GM23338 (cell line): ENCODE results near the gene PRUNE2. TPM values are rescaled to one million over a fixed set of nuclear protein-coding genes. Genes with fewer than 3 reads are reported as not detected.

Source experiments
- ATAC-seq: fragments of 200-7000 bp; cut with Tn5 transposase; 3 replicates; pipeline ENCODE4 v1.9.1; 2020
- DNase-seq: peaks from one replicate; pipeline ENCODE4 v3.0.0-alpha.2; 2015; ENCODE audit warnings: low spot score
- H2AFZ ChIP-seq: fragments of 200-600 bp; sonication (generic); 2 replicates; pipeline ENCODE4 v1.8.0; 2016; ENCODE audit warnings: antibody characterized with exemption, mild to moderate bottlenecking, moderate library complexity
- H3F3A ChIP-seq: fragments of 200-600 bp; sonication (generic); replicated peaks from 2 replicates; pipeline ENCODE4 v1.8.0; 2017; ENCODE audit warnings: antibody characterized with exemption, mixed run types, low read depth
- H3K27ac ChIP-seq: fragments of 200-600 bp; sonication (generic); 2 replicates; pipeline ENCODE4 v1.6.1; 2016; ENCODE audit warnings: low read depth
- H3K27me3 ChIP-seq: fragments of 200-600 bp; sonication (generic); 2 replicates; pipeline ENCODE4 v1.8.0; 2016; ENCODE audit warnings: mild to moderate bottlenecking, mixed run types, moderate library complexity; ENCODE audit not compliant: insufficient read depth
- H3K36me3 ChIP-seq: fragments of 200-600 bp; sonication (generic); 2 replicates; pipeline ENCODE4 v1.8.0; 2016; ENCODE audit warnings: mild to moderate bottlenecking; ENCODE audit not compliant: insufficient read depth
- H3K4me1 ChIP-seq: fragments of 200-600 bp; sonication (generic); 2 replicates; pipeline ENCODE4 v1.8.0; 2016; ENCODE audit warnings: mild to moderate bottlenecking, moderate library complexity; ENCODE audit not compliant: insufficient read depth
- H3K4me2 ChIP-seq: fragments of 200-600 bp; sonication (generic); 2 replicates; pipeline ENCODE4 v1.7.1; 2017; ENCODE audit warnings: mixed run types
- H3K4me3 ChIP-seq: fragments of 200-600 bp; sonication (generic); 2 replicates; pipeline ENCODE4 v1.6.1; 2016; ENCODE audit warnings: mixed run types
- H3K79me2 ChIP-seq: fragments of 200-600 bp; sonication (generic); replicated peaks from 2 replicates; pipeline ENCODE4 v1.8.0; 2017; ENCODE audit warnings: mild to moderate bottlenecking; ENCODE audit not compliant: insufficient read depth
- H3K9me2 ChIP-seq: fragments of 200-600 bp; sonication (generic); 2 replicates; pipeline ENCODE4 v1.8.0; 2017; ENCODE audit not compliant: insufficient read depth
- H4K20me1 ChIP-seq: fragments of 200-600 bp; sonication (generic); replicated peaks from 2 replicates; pipeline ENCODE4 v1.8.0; 2017; ENCODE audit warnings: mild to moderate bottlenecking; ENCODE audit not compliant: insufficient read depth
- H3K27ac Mint-ChIP-seq: 2 replicates; pipeline ENCODE4 v1.8.0; 2020; ENCODE audit warnings: inconsistent platforms, mild to moderate bottlenecking, moderate library complexity, mixed read lengths
- H3K27me3 Mint-ChIP-seq: 3 replicates; pipeline ENCODE4 v1.8.0; 2022; ENCODE audit warnings: low read depth, mild to moderate bottlenecking, moderate library complexity, mixed read lengths, inconsistent platforms; ENCODE audit not compliant: insufficient read depth, poor library complexity
- H3K36me3 Mint-ChIP-seq: 3 replicates; pipeline ENCODE4 v1.8.0; 2021; ENCODE audit warnings: low read depth, mild to moderate bottlenecking, inconsistent platforms, moderate library complexity, mixed read lengths
- H3K4me1 Mint-ChIP-seq: 3 replicates; pipeline ENCODE4 v1.8.0; 2020; ENCODE audit warnings: mild to moderate bottlenecking, inconsistent platforms, mixed read lengths
- H3K4me3 Mint-ChIP-seq: 3 replicates; pipeline ENCODE4 v1.8.0; 2021; ENCODE audit warnings: moderate library complexity, mild to moderate bottlenecking, inconsistent platforms, mixed read lengths
- H3K9me3 Mint-ChIP-seq: 3 replicates; pipeline ENCODE4 v1.8.0; 2020; ENCODE audit warnings: moderate library complexity, mild to moderate bottlenecking, inconsistent platforms, mixed read lengths
- CREB1 ChIP-seq: fragments of 250-450 bp; sonication (Bioruptor Pico); IDR thresholded peaks from 2 replicates; pipeline ENCODE4 v1.5.0; 2020; ENCODE audit warnings: low read depth, mild to moderate bottlenecking, moderate library complexity
- EZH2 ChIP-seq: fragments of 200-600 bp; sonication (generic); IDR thresholded peaks from one replicate; pipeline ENCODE4 v1.8.0; 2017; ENCODE audit warnings: antibody characterized with exemption, mild to moderate bottlenecking, low read depth; ENCODE audit not compliant: unreplicated experiment
- EZH2phosphoT487 ChIP-seq: fragments of 200-600 bp; sonication (generic); IDR thresholded peaks from one replicate; pipeline ENCODE4 v1.8.1; 2018; ENCODE audit warnings: antibody characterized with exemption; ENCODE audit not compliant: unreplicated experiment
- JUNB ChIP-seq: IDR thresholded peaks from one replicate; pipeline ENCODE4 v1.6.1; 2016; ENCODE audit warnings: antibody characterized with exemption; ENCODE audit not compliant: unreplicated experiment
- NANOG ChIP-seq: IDR thresholded peaks from 2 replicates; pipeline ENCODE4 v1.6.1; 2016; ENCODE audit warnings: antibody characterized with exemption, borderline replicate concordance
- POLR2AphosphoS5 ChIP-seq: IDR thresholded peaks from 2 replicates; pipeline ENCODE4 v1.6.1; 2016; ENCODE audit warnings: antibody characterized with exemption, low read depth
- STAT1 ChIP-seq: IDR thresholded peaks from one replicate; pipeline ENCODE4 v1.6.1; 2016; ENCODE audit warnings: antibody characterized with exemption; ENCODE audit not compliant: unreplicated experiment
- ZNF114 ChIP-seq: fragments of 250-450 bp; sonication (Bioruptor Pico); IDR thresholded peaks from 2 replicates; pipeline ENCODE4 v1.5.0; 2020; ENCODE audit warnings: mild to moderate bottlenecking, moderate library complexity
- ZNF331 ChIP-seq: fragments of 250-450 bp; sonication (Bioruptor Pico); IDR thresholded peaks from 2 replicates; pipeline ENCODE4 v1.5.0; 2020; ENCODE audit warnings: low read depth, mild to moderate bottlenecking, moderate library complexity
- polyA plus RNA-seq: library from polyadenylated mRNA; unstranded; fragments of >200 nt; fragmentation: Nextera tagmentation; extraction: Ambion mirVana; gene quantifications from 2 replicates; pipeline ENCODE4 v1.2.1, GENCODE V29; 2016
- total RNA-seq: library from RNA; depleted of rRNA; stranded (reverse); fragments of >200 nt; shearing (Covaris generic); gene quantifications from 2 replicates; pipeline ENCODE4 v1.2.3, GENCODE V29; 2014
- TF ChIP-seq, protein P1 (sequence below), 2 experiments: fragments of 200-600 bp in 1 of 2; sonication (generic) in 1 of 2; conservative IDR thresholded peaks; 2 replicates each; pipeline versions ENCODE4 v1.5.1 to v1.6.1; 2016 to 2017; ENCODE audit warnings: antibody characterized with exemption in 2 of 2, low read depth in 2 of 2, mild to moderate bottlenecking in 2 of 2, moderate library complexity in 1 of 2
- TF ChIP-seq, protein P2 (sequence below): fragments of 250-450 bp; sonication (Bioruptor Pico); IDR thresholded peaks from 2 replicates; pipeline ENCODE4 v1.5.0; 2020; ENCODE audit warnings: mild to moderate bottlenecking, moderate library complexity
- TF ChIP-seq, protein P3 (sequence below): IDR thresholded peaks from one replicate; pipeline ENCODE4 v1.6.1; 2018; ENCODE audit warnings: antibody characterized with exemption; ENCODE audit not compliant: unreplicated experiment
- TF ChIP-seq, protein P4 (sequence below): IDR thresholded peaks from 2 replicates; pipeline ENCODE4 v1.6.1; 2016; ENCODE audit warnings: antibody characterized with exemption

The PRUNE2 gene
- total and polyA plus RNA-seq, 2 experiments from 2014 or later: 10.6 to 26.5 TPM

DNA sequence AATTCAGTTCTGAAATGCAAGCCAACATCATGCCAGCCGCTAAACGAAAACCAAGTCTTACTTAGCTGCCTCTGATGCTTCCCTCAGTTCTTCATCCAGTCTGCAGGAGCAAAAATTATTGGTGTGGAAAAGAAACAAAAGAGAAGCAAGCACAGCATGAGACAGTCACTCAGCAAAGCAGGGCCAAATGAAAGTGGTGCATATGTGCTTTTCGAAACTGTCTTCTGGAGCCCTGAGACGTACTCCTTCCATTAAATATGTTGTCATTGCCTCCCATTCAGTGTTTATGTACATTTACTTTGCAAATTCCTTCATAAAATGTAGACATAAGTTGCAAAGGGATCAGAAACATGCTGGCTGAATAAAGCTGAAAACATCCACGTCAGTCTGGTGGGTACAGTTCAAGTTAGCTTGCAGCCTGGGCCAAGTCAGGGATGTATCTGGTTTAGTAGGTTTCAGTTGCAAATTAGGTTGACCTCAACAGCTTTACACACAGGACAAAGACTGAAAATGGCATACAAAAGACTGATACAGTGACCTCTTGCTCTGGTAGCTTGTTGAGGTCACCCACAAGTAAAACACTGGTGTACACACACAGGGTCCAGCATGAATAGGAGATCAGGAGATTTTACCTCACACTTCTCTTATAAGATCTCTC is 281.4 kb downstream of the PRUNE2 start:
- H3K4me3 Mint-ChIP-seq: no peak overlapping the region
- Histone ChIP-seq H3K4me1 (no peaks in the 10 kb centered on the region), H3K79me2 (no peaks in the 10 kb centered on the region), H3K27ac (no peak overlapping the region), H3K4me3 (no peak overlapping the region), H3K4me2 (no peak overlapping the region), H4K20me1 (no peaks in the 10 kb centered on the region), H3K9me2 (no peaks in the 10 kb centered on the region), H3K36me3 (no peaks in the 10 kb centered on the region), H3F3A (no peaks in the 10 kb centered on the region), H3K27me3 (no peaks in the 10 kb centered on the region), H2AFZ (no peak overlapping the region)
- H3K27ac Mint-ChIP-seq: no peak overlapping the region
- TF ChIP-seq STAT1 (no peak), POLR2AphosphoS5 (no peak), NANOG (no peak), ZNF114 (CRISPR knock-in tag) (no peak), EZH2phosphoT487 (no peak), EZH2 (no peak), JUNB (no peak), ZNF331 (CRISPR knock-in tag) (no peak), CREB1 (CRISPR knock-in tag) (no peak)
- TF ChIP-seq, protein P1, sequence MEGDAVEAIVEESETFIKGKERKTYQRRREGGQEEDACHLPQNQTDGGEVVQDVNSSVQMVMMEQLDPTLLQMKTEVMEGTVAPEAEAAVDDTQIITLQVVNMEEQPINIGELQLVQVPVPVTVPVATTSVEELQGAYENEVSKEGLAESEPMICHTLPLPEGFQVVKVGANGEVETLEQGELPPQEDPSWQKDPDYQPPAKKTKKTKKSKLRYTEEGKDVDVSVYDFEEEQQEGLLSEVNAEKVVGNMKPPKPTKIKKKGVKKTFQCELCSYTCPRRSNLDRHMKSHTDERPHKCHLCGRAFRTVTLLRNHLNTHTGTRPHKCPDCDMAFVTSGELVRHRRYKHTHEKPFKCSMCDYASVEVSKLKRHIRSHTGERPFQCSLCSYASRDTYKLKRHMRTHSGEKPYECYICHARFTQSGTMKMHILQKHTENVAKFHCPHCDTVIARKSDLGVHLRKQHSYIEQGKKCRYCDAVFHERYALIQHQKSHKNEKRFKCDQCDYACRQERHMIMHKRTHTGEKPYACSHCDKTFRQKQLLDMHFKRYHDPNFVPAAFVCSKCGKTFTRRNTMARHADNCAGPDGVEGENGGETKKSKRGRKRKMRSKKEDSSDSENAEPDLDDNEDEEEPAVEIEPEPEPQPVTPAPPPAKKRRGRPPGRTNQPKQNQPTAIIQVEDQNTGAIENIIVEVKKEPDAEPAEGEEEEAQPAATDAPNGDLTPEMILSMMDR (conservative IDR thresholded peaks at IDR 0.05; ENCODE audit: low read depth in 2 of 2): no peak
- TF ChIP-seq, protein P2, sequence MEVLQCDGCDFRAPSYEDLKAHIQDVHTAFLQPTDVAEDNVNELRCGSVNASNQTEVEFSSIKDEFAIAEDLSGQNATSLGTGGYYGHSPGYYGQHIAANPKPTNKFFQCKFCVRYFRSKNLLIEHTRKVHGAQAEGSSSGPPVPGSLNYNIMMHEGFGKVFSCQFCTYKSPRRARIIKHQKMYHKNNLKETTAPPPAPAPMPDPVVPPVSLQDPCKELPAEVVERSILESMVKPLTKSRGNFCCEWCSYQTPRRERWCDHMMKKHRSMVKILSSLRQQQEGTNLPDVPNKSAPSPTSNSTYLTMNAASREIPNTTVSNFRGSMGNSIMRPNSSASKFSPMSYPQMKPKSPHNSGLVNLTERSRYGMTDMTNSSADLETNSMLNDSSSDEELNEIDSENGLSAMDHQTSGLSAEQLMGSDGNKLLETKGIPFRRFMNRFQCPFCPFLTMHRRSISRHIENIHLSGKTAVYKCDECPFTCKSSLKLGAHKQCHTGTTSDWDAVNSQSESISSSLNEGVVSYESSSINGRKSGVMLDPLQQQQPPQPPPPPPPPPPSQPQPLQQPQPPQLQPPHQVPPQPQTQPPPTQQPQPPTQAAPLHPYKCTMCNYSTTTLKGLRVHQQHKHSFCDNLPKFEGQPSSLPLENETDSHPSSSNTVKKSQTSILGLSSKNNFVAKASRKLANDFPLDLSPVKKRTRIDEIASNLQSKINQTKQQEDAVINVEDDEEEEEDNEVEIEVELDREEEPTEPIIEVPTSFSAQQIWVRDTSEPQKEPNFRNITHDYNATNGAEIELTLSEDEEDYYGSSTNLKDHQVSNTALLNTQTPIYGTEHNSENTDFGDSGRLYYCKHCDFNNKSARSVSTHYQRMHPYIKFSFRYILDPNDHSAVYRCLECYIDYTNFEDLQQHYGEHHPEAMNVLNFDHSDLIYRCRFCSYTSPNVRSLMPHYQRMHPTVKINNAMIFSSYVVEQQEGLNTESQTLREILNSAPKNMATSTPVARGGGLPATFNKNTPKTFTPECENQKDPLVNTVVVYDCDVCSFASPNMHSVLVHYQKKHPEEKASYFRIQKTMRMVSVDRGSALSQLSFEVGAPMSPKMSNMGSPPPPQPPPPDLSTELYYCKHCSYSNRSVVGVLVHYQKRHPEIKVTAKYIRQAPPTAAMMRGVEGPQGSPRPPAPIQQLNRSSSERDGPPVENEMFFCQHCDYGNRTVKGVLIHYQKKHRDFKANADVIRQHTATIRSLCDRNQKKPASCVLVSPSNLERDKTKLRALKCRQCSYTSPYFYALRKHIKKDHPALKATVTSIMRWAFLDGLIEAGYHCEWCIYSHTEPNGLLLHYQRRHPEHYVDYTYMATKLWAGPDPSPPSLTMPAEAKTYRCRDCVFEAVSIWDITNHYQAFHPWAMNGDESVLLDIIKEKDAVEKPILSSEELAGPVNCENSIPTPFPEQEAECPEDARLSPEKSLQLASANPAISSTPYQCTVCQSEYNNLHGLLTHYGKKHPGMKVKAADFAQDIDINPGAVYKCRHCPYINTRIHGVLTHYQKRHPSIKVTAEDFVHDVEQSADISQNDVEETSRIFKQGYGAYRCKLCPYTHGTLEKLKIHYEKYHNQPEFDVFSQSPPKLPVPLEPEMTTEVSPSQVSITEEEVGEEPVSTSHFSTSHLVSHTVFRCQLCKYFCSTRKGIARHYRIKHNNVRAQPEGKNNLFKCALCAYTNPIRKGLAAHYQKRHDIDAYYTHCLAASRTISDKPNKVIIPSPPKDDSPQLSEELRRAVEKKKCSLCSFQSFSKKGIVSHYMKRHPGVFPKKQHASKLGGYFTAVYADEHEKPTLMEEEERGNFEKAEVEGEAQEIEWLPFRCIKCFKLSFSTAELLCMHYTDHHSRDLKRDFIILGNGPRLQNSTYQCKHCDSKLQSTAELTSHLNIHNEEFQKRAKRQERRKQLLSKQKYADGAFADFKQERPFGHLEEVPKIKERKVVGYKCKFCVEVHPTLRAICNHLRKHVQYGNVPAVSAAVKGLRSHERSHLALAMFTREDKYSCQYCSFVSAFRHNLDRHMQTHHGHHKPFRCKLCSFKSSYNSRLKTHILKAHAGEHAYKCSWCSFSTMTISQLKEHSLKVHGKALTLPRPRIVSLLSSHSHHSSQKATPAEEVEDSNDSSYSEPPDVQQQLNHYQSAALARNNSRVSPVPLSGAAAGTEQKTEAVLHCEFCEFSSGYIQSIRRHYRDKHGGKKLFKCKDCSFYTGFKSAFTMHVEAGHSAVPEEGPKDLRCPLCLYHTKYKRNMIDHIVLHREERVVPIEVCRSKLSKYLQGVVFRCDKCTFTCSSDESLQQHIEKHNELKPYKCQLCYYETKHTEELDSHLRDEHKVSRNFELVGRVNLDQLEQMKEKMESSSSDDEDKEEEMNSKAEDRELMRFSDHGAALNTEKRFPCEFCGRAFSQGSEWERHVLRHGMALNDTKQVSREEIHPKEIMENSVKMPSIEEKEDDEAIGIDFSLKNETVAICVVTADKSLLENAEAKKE (CRISPR knock-in tag): no peak
- TF ChIP-seq, protein P3, sequence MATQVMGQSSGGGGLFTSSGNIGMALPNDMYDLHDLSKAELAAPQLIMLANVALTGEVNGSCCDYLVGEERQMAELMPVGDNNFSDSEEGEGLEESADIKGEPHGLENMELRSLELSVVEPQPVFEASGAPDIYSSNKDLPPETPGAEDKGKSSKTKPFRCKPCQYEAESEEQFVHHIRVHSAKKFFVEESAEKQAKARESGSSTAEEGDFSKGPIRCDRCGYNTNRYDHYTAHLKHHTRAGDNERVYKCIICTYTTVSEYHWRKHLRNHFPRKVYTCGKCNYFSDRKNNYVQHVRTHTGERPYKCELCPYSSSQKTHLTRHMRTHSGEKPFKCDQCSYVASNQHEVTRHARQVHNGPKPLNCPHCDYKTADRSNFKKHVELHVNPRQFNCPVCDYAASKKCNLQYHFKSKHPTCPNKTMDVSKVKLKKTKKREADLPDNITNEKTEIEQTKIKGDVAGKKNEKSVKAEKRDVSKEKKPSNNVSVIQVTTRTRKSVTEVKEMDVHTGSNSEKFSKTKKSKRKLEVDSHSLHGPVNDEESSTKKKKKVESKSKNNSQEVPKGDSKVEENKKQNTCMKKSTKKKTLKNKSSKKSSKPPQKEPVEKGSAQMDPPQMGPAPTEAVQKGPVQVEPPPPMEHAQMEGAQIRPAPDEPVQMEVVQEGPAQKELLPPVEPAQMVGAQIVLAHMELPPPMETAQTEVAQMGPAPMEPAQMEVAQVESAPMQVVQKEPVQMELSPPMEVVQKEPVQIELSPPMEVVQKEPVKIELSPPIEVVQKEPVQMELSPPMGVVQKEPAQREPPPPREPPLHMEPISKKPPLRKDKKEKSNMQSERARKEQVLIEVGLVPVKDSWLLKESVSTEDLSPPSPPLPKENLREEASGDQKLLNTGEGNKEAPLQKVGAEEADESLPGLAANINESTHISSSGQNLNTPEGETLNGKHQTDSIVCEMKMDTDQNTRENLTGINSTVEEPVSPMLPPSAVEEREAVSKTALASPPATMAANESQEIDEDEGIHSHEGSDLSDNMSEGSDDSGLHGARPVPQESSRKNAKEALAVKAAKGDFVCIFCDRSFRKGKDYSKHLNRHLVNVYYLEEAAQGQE: no peak
- TF ChIP-seq, protein P4, sequence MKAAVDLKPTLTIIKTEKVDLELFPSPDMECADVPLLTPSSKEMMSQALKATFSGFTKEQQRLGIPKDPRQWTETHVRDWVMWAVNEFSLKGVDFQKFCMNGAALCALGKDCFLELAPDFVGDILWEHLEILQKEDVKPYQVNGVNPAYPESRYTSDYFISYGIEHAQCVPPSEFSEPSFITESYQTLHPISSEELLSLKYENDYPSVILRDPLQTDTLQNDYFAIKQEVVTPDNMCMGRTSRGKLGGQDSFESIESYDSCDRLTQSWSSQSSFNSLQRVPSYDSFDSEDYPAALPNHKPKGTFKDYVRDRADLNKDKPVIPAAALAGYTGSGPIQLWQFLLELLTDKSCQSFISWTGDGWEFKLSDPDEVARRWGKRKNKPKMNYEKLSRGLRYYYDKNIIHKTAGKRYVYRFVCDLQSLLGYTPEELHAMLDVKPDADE: no peak
- DNase-seq (no peak), ATAC-seq (no peak)
- H3K36me3 Mint-ChIP-seq: no peaks in the 10 kb centered on the region
- H3K9me3 Mint-ChIP-seq: no peaks in the 10 kb centered on the region
- peaks cover 2% of the 10 kb centered on the region for H3K27me3 Mint-ChIP-seq
- peaks cover 5% of the 10 kb centered on the region; the same call in 2 of the 3 replicates for H3K4me1 Mint-ChIP-seq
